GM19397 (cell line): Measurements from ENCODE around the gene PYGO2.

Source experiments
- ATAC-seq: cut with Tn5 transposase; IDR thresholded peaks from one replicate; pipeline ENCODE4 v1.9.1; 2021; ENCODE audit warnings: mild to moderate bottlenecking, moderate library complexity; ENCODE audit not compliant: unreplicated experiment

The PYGO2 gene

GRCh38 chr1:154944401-154945159 is 17.0 kb downstream of the PYGO2 start:
- no peak for ATAC-seq

- no peak for ATAC-seq
These were observed 17.8 kb downstream of the PYGO2 start for GRCh38 chr1:154943649-154944400.

- no peak for ATAC-seq
These were observed 20.1 kb downstream of the PYGO2 start for GRCh38 chr1:154941333-154942013.

GRCh38 chr1:154940651-154941194 is 20.9 kb downstream of the PYGO2 start:
- ATAC-seq: no peak

- ATAC-seq: no peak
These were observed 21.4 kb downstream of the PYGO2 start for GRCh38 chr1:154940213-154940560.

GRCh38 chr1:154938604-154939399 is 22.8 kb downstream of the PYGO2 start:
- no peak for ATAC-seq

- ATAC-seq: no peak
These were observed 23.6 kb downstream of the PYGO2 start for GRCh38 chr1:154937988-154938386.

GRCh38 chr1:154937085-154937987 is 24.2 kb downstream of the PYGO2 start:
- peak; percentile 66 for ATAC-seq

GRCh38 chr1:154936555-154937084 is 25.0 kb downstream of the PYGO2 start, which contains the start of gene PMVK:
TSS of gene PMVK (minus strand) at chr1:154936719. CDS start at chr1:154936685, 34 bp downstream.
- peak; percentile 79 for ATAC-seq

GRCh38 chr1:154935749-154936554 is 25.6 kb downstream of the PYGO2 start:
- ATAC-seq: no peak

GRCh38 chr1:154934358-154934948 is 27.1 kb downstream of the PYGO2 start:
- no peak for ATAC-seq

- no peak for ATAC-seq
These were observed 29.6 kb downstream of the PYGO2 start for GRCh38 chr1:154931940-154932487.

- ATAC-seq: no peak
These were observed 35.4 kb downstream of the PYGO2 start for GRCh38 chr1:154926201-154926600.

- ATAC-seq: no peak
These were observed 36.0 kb downstream of the PYGO2 start for GRCh38 chr1:154925335-154926170.

GRCh38 chr1:154923695-154924094 is 37.9 kb downstream of the PYGO2 start:
- ATAC-seq: no peak

- ATAC-seq: no peak
These were observed 48.3 kb downstream of the PYGO2 start for GRCh38 chr1:154913273-154913672.

- no peak for ATAC-seq
These were observed 48.8 kb downstream of the PYGO2 start for GRCh38 chr1:154912755-154913154.
